HTERT RPE-1 (cell line): Measurements from ENCODE around the gene FNDC3B.

Source experiments
- in situ Hi-C: fragments of 300-500 bp; cut with MboI; formaldehyde crosslinking; loops from 4 replicates; pipeline ENCODE4 v1.14.3; 2020; ENCODE audit warnings: low sequenced_read_pairs

The FNDC3B gene

GRCh38 chr3:172132159-172132586, 92.8 kb downstream of the FNDC3B start:
- in situ Hi-C loops, result no loop called here

- in situ Hi-C loops, result no loop called here
These were observed 93.4 kb downstream of the FNDC3B start for GRCh38 chr3:172132721-172133311.

- in situ Hi-C loops, result no loop called here
These were observed 94.5 kb downstream of the FNDC3B start for GRCh38 chr3:172133838-172134237.

- in situ Hi-C loops, result no loop called here
These were observed 95.0 kb downstream of the FNDC3B start for GRCh38 chr3:172134352-172134751.

- in situ Hi-C loops, result no loop called here
These were observed 95.8 kb downstream of the FNDC3B start for GRCh38 chr3:172135185-172135584.

GRCh38 chr3:172135820-172136219, 96.4 kb downstream of the FNDC3B start:
- in situ Hi-C loops, result no loop called here

GRCh38 chr3:172136330-172136729, 97.0 kb downstream of the FNDC3B start:
- in situ Hi-C loops, result no loop called here

GRCh38 chr3:172137287-172138192, 98.2 kb downstream of the FNDC3B start:
- in situ Hi-C loops, result no loop called here

- in situ Hi-C loops, result no loop called here
These were observed 98.8 kb downstream of the FNDC3B start for GRCh38 chr3:172138193-172138537.

GRCh38 chr3:172138792-172139507, 99.6 kb downstream of the FNDC3B start:
- in situ Hi-C loops, result no loop called here

- in situ Hi-C loops, result no loop called here
These were observed 100.3 kb downstream of the FNDC3B start for GRCh38 chr3:172139528-172140276.

- in situ Hi-C loops, result no loop called here
These were observed 101.4 kb downstream of the FNDC3B start for GRCh38 chr3:172140499-172141391.

GRCh38 chr3:172142051-172142863, 102.9 kb downstream of the FNDC3B start:
- in situ Hi-C loops, result no loop called here

- in situ Hi-C loops, result no loop called here
These were observed 103.6 kb downstream of the FNDC3B start for GRCh38 chr3:172142864-172143451.

GRCh38 chr3:172143739-172144497, 104.5 kb downstream of the FNDC3B start:
- in situ Hi-C loops, result no loop called here

- in situ Hi-C loops, result no loop called here
These were observed 105.2 kb downstream of the FNDC3B start for GRCh38 chr3:172144601-172145000.

GRCh38 chr3:172145031-172145686, 105.8 kb downstream of the FNDC3B start:
- in situ Hi-C loops, result no loop called here

GRCh38 chr3:172146349-172146748, 107.0 kb downstream of the FNDC3B start:
- in situ Hi-C loops, result no loop called here
